ENCODE data around the gene NIPAL3. TPM values are rescaled to one million over a fixed set of nuclear protein-coding genes. Genes with fewer than 3 reads are reported as not detected.

The NIPAL3 gene
- polyA plus RNA-seq (2013), result 17.7 and 18.4 TPM in 2 replicates

DNA sequence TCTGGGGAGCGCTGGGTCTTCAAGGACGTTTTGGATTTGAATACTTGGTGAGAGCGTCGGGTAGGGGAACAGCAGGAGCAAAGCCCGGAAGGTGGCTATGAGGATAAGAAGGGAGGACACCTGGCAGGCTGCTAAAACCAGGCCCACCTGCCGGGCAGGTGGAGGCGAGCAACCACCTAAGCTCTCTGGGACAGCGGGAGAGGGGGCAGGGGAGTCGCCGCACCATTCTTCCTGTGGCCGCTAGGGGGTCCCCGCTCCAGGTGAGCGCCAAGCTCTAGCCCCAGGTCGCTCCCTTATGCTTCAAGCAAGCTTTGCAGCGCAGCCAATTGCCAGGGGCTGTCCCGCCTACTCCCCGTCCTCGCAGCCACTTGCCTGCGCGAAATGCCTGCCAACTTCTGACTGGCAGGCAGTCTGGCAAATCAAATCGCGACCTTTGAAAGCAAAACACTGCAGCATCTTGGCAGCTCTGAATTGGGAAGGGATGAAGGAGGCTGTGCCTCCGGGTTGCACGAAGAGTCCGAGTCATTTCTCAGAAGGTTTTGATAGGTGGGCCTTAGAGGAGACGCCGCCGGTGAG lies at the start of gene NIPAL3:
NIPAL3 (plus strand) TSS at position 469 of the 576 bp plus-strand sequence. CDS start 3,746 bp downstream, outside the sequence.
- Histone ChIP-seq H2AFZ (ENCODE audit: insufficient read depth, low read length, poor library complexity) (peak within 1 kb of the TSS; percentile 42), H2AK5ac (ENCODE audit: low read length) (no peak within 1 kb of the TSS), H3K9me3 (ENCODE audit: insufficient read depth, low read depth, low read length) (no peaks in the 10 kb centered on the region), H4K91ac (ENCODE audit: low read depth, low read length) (peak within 1 kb of the TSS; percentile 37), H3K23ac (ENCODE audit: low read length) (no peak within 1 kb of the TSS), H3K27ac (ENCODE audit: low read depth, low read length) (peak within 1 kb of the TSS; percentile 48), H2BK12ac (ENCODE audit: low read length) (no peak within 1 kb of the TSS), H3K36me3 (ENCODE audit: control insufficient read depth in 1 of 2, insufficient read depth in 2 of 2, low read length in 2 of 2) (peaks cover 0 to 3% of the 10 kb centered on the region in 2 experiments), H3K27me3 (ENCODE audit: insufficient read depth, low read length) (no peaks in the 10 kb centered on the region), H3K9ac (ENCODE audit: low read length) (peak within 1 kb of the TSS; percentile 14), H3K4ac (ENCODE audit: low read depth, low read length) (no peak within 1 kb of the TSS), H3K14ac (ENCODE audit: low read length) (peak within 1 kb of the TSS; percentile 22), H4K12ac (ENCODE audit: low read depth, low read length) (no peak within 1 kb of the TSS), H3K4me3 (ENCODE audit: low read depth, low read length) (peak within 1 kb of the TSS; percentile 77), H3K79me1 (ENCODE audit: low read length) (peaks cover 10% of the 10 kb centered on the region), H3K79me2 (ENCODE audit: control insufficient read depth, insufficient read depth, low read length, poor library complexity) (peaks cover 2% of the 10 kb centered on the region), H3K18ac (ENCODE audit: low read length) (no peak within 1 kb of the TSS), H3K4me1 (ENCODE audit: control insufficient read depth in 1 of 2, insufficient read depth in 2 of 2, low read length in 2 of 2) (peaks cover 5 to 12% of the 10 kb centered on the region in 2 experiments), H3K4me2 (ENCODE audit: low read length) (peak within 1 kb of the TSS; percentile 99), H2BK5ac (ENCODE audit: low read depth, low read length, poor library complexity) (no peak within 1 kb of the TSS), H2BK120ac (ENCODE audit: insufficient read depth, low read length, poor library complexity) (peak within 1 kb of the TSS; percentile 17), H4K8ac (ENCODE audit: low read depth, low read length) (peak within 1 kb of the TSS; percentile 64)
- WGBS (ENCODE audit: extremely low coverage, insufficient coverage, insufficient read length), result no CpG with 5 or more reads among the region's 28 CpGs
- peak; percentile 100 for DNase-seq

GRCh38 chr1:24366707-24367106 lies 48.9 kb upstream of the NIPAL3 start:
- no peaks in the 10 kb centered on the region for H3K9me3 ChIP-seq (ENCODE audit: insufficient read depth, low read depth, low read length)
- no peak for DNase-seq
- H3K36me3 ChIP-seq (ENCODE audit: control insufficient read depth in 1 of 2, insufficient read depth in 2 of 2, low read length in 2 of 2), result peaks cover 2% of the 10 kb centered on the region in 2 experiments
- H3K27me3 ChIP-seq (ENCODE audit: insufficient read depth, low read length), result no peaks in the 10 kb centered on the region
- no peak overlapping the region for H3K4ac ChIP-seq (ENCODE audit: low read depth, low read length)
- no peak overlapping the region for H2BK120ac ChIP-seq (ENCODE audit: insufficient read depth, low read length, poor library complexity)
- H2AK5ac ChIP-seq (ENCODE audit: low read length), result no peak overlapping the region
- H3K4me1 ChIP-seq (ENCODE audit: control insufficient read depth in 1 of 2, insufficient read depth in 2 of 2, low read length in 2 of 2), result no peaks in the 10 kb centered on the region
- no peaks in the 10 kb centered on the region for H3K79me1 ChIP-seq (ENCODE audit: low read length)
- H2AFZ ChIP-seq (ENCODE audit: insufficient read depth, low read length, poor library complexity), result no peak overlapping the region
- H3K4me2 ChIP-seq (ENCODE audit: low read length), result no peak overlapping the region
- no peaks in the 10 kb centered on the region for H3K79me2 ChIP-seq (ENCODE audit: control insufficient read depth, insufficient read depth, low read length, poor library complexity)
- no peak overlapping the region for H4K12ac ChIP-seq (ENCODE audit: low read depth, low read length)
- no peak overlapping the region for H2BK12ac ChIP-seq (ENCODE audit: low read length)
- no peak overlapping the region for H2BK5ac ChIP-seq (ENCODE audit: low read depth, low read length, poor library complexity)
- no peak overlapping the region for H3K9ac ChIP-seq (ENCODE audit: low read length)
- no peak overlapping the region for H4K8ac ChIP-seq (ENCODE audit: low read depth, low read length)
- no peak overlapping the region for H3K27ac ChIP-seq (ENCODE audit: low read depth, low read length)
- no peak overlapping the region for H3K18ac ChIP-seq (ENCODE audit: low read length)
- H3K4me3 ChIP-seq (ENCODE audit: low read depth, low read length), result no peak overlapping the region
- H4K91ac ChIP-seq (ENCODE audit: low read depth, low read length), result no peak overlapping the region
- no CpG with 5 or more reads among the region's 9 CpGs for WGBS (ENCODE audit: extremely low coverage, insufficient coverage, insufficient read length)
- H3K23ac ChIP-seq (ENCODE audit: low read length), result no peak overlapping the region
- no peak overlapping the region for H3K14ac ChIP-seq (ENCODE audit: low read length)

DNA sequence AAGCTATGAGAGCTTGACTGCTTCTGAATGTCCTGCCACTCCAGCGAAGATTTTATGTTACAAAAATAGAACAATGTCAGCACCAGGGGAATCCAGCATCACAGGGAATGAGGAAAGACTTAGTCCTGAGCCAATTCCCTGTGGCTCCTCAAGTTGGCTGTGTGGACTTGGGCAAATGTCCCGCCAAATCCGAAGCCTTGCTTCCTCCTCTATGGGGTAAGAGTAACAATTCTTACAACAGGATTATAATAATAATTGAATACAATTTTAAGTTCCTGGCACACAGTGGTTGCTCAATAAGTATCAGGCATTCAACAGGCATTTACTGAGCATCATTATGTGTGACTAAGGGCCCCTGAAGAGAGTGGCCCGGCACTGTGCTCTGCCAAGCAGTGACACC lies 46.4 kb upstream of the NIPAL3 start:
- H3K18ac ChIP-seq (ENCODE audit: low read length), result no peak overlapping the region
- no peaks in the 10 kb centered on the region for H3K79me2 ChIP-seq (ENCODE audit: control insufficient read depth, insufficient read depth, low read length, poor library complexity)
- no peak overlapping the region for H3K4me2 ChIP-seq (ENCODE audit: low read length)
- H3K9me3 ChIP-seq (ENCODE audit: insufficient read depth, low read depth, low read length), result peaks cover 2% of the 10 kb centered on the region
- no peak overlapping the region for H4K91ac ChIP-seq (ENCODE audit: low read depth, low read length)
- H4K12ac ChIP-seq (ENCODE audit: low read depth, low read length), result no peak overlapping the region
- no peak overlapping the region for H3K23ac ChIP-seq (ENCODE audit: low read length)
- H2BK120ac ChIP-seq (ENCODE audit: insufficient read depth, low read length, poor library complexity), result no peak overlapping the region
- H2BK5ac ChIP-seq (ENCODE audit: low read depth, low read length, poor library complexity), result no peak overlapping the region
- no peak overlapping the region for H2BK12ac ChIP-seq (ENCODE audit: low read length)
- H3K27me3 ChIP-seq (ENCODE audit: insufficient read depth, low read length), result no peaks in the 10 kb centered on the region
- no peaks in the 10 kb centered on the region for H3K4me1 ChIP-seq (ENCODE audit: control insufficient read depth in 1 of 2, insufficient read depth in 2 of 2, low read length in 2 of 2)
- H3K4me3 ChIP-seq (ENCODE audit: low read depth, low read length), result no peak overlapping the region
- no peak overlapping the region for H3K4ac ChIP-seq (ENCODE audit: low read depth, low read length)
- no peaks in the 10 kb centered on the region for H3K79me1 ChIP-seq (ENCODE audit: low read length)
- no peak overlapping the region for H3K27ac ChIP-seq (ENCODE audit: low read depth, low read length)
- WGBS (ENCODE audit: extremely low coverage, insufficient coverage, insufficient read length), result no CpG with 5 or more reads among the region's 4 CpGs
- DNase-seq, result no peak
- no peak overlapping the region for H4K8ac ChIP-seq (ENCODE audit: low read depth, low read length)
- no peak overlapping the region for H3K9ac ChIP-seq (ENCODE audit: low read length)
- H3K14ac ChIP-seq (ENCODE audit: low read length), result no peak overlapping the region
- peaks cover 2% of the 10 kb centered on the region in 2 experiments for H3K36me3 ChIP-seq (ENCODE audit: control insufficient read depth in 1 of 2, insufficient read depth in 2 of 2, low read length in 2 of 2)
- H2AFZ ChIP-seq (ENCODE audit: insufficient read depth, low read length, poor library complexity), result no peak overlapping the region
- H2AK5ac ChIP-seq (ENCODE audit: low read length), result no peak overlapping the region

- Histone ChIP-seq H3K4me3 (ENCODE audit: low read depth, low read length) (no peak overlapping the region), H3K27ac (ENCODE audit: low read depth, low read length) (no peak overlapping the region), H3K4ac (ENCODE audit: low read depth, low read length) (no peak overlapping the region), H3K23ac (ENCODE audit: low read length) (no peak overlapping the region), H2BK12ac (ENCODE audit: low read length) (no peak overlapping the region), H2AFZ (ENCODE audit: insufficient read depth, low read length, poor library complexity) (no peak overlapping the region), H3K9ac (ENCODE audit: low read length) (no peak overlapping the region), H3K36me3 (ENCODE audit: control insufficient read depth in 1 of 2, insufficient read depth in 2 of 2, low read length in 2 of 2) (peaks cover 2% of the 10 kb centered on the region in 2 experiments), H3K18ac (ENCODE audit: low read length) (no peak overlapping the region), H3K4me1 (ENCODE audit: control insufficient read depth in 1 of 2, insufficient read depth in 2 of 2, low read length in 2 of 2) (no peaks in the 10 kb centered on the region), H4K12ac (ENCODE audit: low read depth, low read length) (no peak overlapping the region), H3K9me3 (ENCODE audit: insufficient read depth, low read depth, low read length) (peaks cover 2% of the 10 kb centered on the region), H2BK120ac (ENCODE audit: insufficient read depth, low read length, poor library complexity) (no peak overlapping the region), H3K27me3 (ENCODE audit: insufficient read depth, low read length) (no peaks in the 10 kb centered on the region), H3K79me2 (ENCODE audit: control insufficient read depth, insufficient read depth, low read length, poor library complexity) (no peaks in the 10 kb centered on the region), H4K8ac (ENCODE audit: low read depth, low read length) (no peak overlapping the region), H2BK5ac (ENCODE audit: low read depth, low read length, poor library complexity) (no peak overlapping the region), H3K4me2 (ENCODE audit: low read length) (no peak overlapping the region), H3K79me1 (ENCODE audit: low read length) (no peaks in the 10 kb centered on the region), H3K14ac (ENCODE audit: low read length) (no peak overlapping the region), H2AK5ac (ENCODE audit: low read length) (no peak overlapping the region), H4K91ac (ENCODE audit: low read depth, low read length) (no peak overlapping the region)
- no peak for DNase-seq
- no CpG with 5 or more reads among the region's 4 CpGs for WGBS (ENCODE audit: extremely low coverage, insufficient coverage, insufficient read length)
These were observed 45.8 kb upstream of the NIPAL3 start for GRCh38 chr1:24369801-24370200.
